HPDE6-E6E7 (cell line): ENCODE data around the gene GTF3C1.
"Not testable (repeated sequence)": the region's sequence is repeated elsewhere in the genome, so short reads cannot be mapped to it uniquely, and the experiment has no call there.

ENCODE experiments used
- DNase-seq: peaks from one replicate; pipeline ENCODE4 v3.0.0; 2011; ENCODE audit warnings: missing footprints; ENCODE audit errors: extremely low spot score

GTF3C1 gene

GRCh38 chr16:27464626-27465482 is 84.9 kb downstream of the GTF3C1 start:
- no peak for DNase-seq

GRCh38 chr16:27463741-27464591 is 85.7 kb downstream of the GTF3C1 start:
- no peak for DNase-seq

- DNase-seq = no peak
Observed at GRCh38 chr16:27462846-27463682, 86.6 kb downstream of the GTF3C1 start.

- no peak for DNase-seq
Observed at GRCh38 chr16:27462200-27462845, 87.4 kb downstream of the GTF3C1 start.

GRCh38 chr16:27461483-27462171 is 88.1 kb downstream of the GTF3C1 start:
- no peak for DNase-seq

- peak; percentile 45 for DNase-seq
Observed at GRCh38 chr16:27460663-27461482, 88.8 kb downstream of the GTF3C1 start.

- DNase-seq = no peak
Observed at GRCh38 chr16:27460213-27460612, 89.5 kb downstream of the GTF3C1 start.

- no peak for DNase-seq
Observed at GRCh38 chr16:27458987-27459688, 90.6 kb downstream of the GTF3C1 start.

GRCh38 chr16:27458258-27458657 is 91.5 kb downstream of the GTF3C1 start:
- peak; percentile 58 for DNase-seq

GRCh38 chr16:27457605-27457900 is 92.2 kb downstream of the GTF3C1 start:
- not testable (repeated sequence) for DNase-seq

- no peak for DNase-seq
Observed at GRCh38 chr16:27455700-27456099, 94.0 kb downstream of the GTF3C1 start.

GRCh38 chr16:27453494-27453825 is 96.3 kb downstream of the GTF3C1 start:
- DNase-seq = no peak

GRCh38 chr16:27452569-27453493 is 96.9 kb downstream of the GTF3C1 start:
- DNase-seq = no peak

GRCh38 chr16:27450196-27450549 is 99.5 kb downstream of the GTF3C1 start:
- DNase-seq = no peak

- DNase-seq = no peak
Observed at GRCh38 chr16:27449434-27450195, 100.1 kb downstream of the GTF3C1 start.

GRCh38 chr16:27448532-27449433 is 100.9 kb downstream of the GTF3C1 start:
- no peak for DNase-seq

GRCh38 chr16:27447301-27447700 is 102.4 kb downstream of the GTF3C1 start:
- DNase-seq = no peak
